BE2C (cell line): ENCODE results near the gene TMEM106C.

ENCODE experiments used
- DNase-seq: peaks from one replicate; pipeline ENCODE4 v3.0.0-alpha.2; 2020
- H3K27me3 ChIP-seq: fragments of 250-450 bp; sonication (Bioruptor Pico); 2 replicates; pipeline ENCODE4 v1.5.1; 2020; ENCODE audit warnings: mild to moderate bottlenecking
- H3K36me3 ChIP-seq: fragments of 250-450 bp; sonication (Bioruptor Pico); 2 replicates; pipeline ENCODE4 v1.5.1; 2020; ENCODE audit warnings: mild to moderate bottlenecking
- H3K4me1 ChIP-seq: fragments of 250-450 bp; sonication (Bioruptor Pico); 2 replicates; pipeline ENCODE4 v1.5.1; 2020
- H3K4me3 ChIP-seq: 2 replicates; pipeline ENCODE4 v1.5.1; 2011; ENCODE audit warnings: low read depth, low read length
- H3K9me3 ChIP-seq: fragments of 250-450 bp; sonication (Bioruptor Pico); 2 replicates; pipeline ENCODE4 v1.5.1; 2020
- TF ChIP-seq, protein P1 (sequence below): IDR thresholded peaks from 2 replicates; pipeline ENCODE4 v1.5.1; 2012; ENCODE audit warnings: mild to moderate bottlenecking, low read depth, low read length

TMEM106C gene

DNA sequence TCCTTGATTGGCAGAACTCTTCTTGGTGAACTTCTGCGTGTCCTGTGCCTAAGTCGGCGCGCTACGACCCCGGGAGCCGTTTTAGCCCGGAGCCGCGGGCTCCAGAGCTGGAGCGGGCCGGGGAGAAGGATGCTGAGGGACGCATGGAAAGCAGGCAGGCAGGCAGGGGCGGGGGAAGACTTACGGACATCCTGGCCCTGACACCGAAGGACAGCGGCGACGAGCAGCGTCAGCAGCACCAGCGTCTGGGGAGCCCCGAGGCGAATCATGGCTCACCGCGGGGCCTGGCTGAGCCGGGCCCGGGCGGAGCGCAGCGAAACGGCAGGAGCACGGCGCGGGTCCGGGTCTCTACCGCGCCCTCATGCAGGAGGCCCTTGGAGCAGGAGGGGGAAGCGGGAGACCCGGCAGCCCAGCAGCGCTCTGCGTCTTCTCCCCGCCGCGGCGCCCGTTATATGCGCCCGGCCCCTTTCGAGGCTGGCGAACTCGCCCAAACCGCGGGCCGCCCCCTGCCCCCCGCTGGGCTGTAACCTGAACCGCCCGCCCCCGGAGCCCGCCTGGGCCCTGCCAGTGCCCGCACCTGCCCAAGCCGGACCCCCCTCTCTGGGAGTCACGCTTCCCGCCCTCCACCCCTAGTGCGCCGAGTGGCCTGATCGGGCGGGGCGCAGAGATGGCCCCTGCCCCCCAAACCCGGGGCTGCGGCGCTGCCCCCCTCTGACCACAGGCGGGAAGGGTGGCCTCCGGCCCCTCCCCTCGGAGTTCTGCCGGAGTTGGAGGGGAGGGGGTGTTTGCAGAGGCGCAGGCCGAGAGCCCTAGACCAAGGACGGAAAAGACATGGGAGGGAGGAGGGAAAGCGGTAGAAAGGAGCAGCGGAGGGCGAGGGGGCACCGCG is 40.9 kb downstream of the TMEM106C start, which contains the start of gene COL2A1:
Gene COL2A1 (minus strand): TSS at position 424 of the 889 bp plus-strand sequence. CDS start 155 bp downstream, at position 269.
- Histone ChIP-seq H3K27me3 (peaks cover 86% of the 10 kb centered on the region), H3K9me3 (no peaks in the 10 kb centered on the region), H3K4me3 (no peak within 1 kb of the TSS; the same call in none of the 2 replicates), H3K36me3 (no peaks in the 10 kb centered on the region), H3K4me1 (no peaks in the 10 kb centered on the region)
- peak; percentile 37 for DNase-seq
- TF ChIP-seq, protein P1, sequence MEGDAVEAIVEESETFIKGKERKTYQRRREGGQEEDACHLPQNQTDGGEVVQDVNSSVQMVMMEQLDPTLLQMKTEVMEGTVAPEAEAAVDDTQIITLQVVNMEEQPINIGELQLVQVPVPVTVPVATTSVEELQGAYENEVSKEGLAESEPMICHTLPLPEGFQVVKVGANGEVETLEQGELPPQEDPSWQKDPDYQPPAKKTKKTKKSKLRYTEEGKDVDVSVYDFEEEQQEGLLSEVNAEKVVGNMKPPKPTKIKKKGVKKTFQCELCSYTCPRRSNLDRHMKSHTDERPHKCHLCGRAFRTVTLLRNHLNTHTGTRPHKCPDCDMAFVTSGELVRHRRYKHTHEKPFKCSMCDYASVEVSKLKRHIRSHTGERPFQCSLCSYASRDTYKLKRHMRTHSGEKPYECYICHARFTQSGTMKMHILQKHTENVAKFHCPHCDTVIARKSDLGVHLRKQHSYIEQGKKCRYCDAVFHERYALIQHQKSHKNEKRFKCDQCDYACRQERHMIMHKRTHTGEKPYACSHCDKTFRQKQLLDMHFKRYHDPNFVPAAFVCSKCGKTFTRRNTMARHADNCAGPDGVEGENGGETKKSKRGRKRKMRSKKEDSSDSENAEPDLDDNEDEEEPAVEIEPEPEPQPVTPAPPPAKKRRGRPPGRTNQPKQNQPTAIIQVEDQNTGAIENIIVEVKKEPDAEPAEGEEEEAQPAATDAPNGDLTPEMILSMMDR = no peak

DNA sequence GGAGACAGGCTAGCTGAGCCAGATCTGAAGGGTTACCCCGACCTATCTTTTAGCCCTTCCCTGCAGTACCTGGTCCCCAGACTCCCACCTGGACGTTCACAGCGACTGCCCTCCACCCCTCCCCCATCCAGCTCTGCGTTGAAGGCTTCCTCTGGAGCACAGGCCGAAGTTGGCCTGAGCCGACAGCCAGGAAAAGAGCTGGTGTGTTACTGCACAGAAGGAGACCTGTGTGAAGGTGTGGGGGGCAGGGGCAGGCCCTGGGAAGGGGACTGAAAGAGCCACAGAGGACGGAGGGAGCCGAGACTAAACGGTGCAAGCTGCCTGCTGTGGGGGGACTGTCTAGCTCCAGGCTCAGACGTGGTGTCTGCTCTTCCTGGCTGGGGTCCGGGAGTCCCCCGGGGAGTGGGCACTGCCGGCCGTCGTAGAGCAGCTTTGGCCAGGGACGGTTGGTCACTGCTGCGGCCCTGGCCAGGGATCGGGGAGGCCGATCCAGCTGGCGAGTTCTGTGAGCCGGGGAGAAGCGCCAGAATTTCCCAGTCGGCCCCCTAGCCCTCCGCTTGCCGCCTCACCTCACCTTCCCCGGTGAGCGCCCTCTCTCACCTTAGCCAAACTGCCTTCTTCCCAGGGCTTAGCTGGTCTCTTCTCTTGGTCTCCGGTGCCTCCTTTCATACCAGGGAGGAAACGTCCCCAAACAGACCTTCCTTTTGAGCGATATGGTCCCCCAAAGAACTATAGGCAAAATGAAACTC is 41.8 kb downstream of the TMEM106C start:
- Histone ChIP-seq H3K9me3 (no peaks in the 10 kb centered on the region), H3K4me3 (no peak overlapping the region), H3K36me3 (no peaks in the 10 kb centered on the region), H3K4me1 (no peaks in the 10 kb centered on the region; the same call in 1 of the 2 replicates), H3K27me3 (peaks cover 80% of the 10 kb centered on the region)
- no peak for DNase-seq
- TF ChIP-seq, protein P1 = no peak

DNA sequence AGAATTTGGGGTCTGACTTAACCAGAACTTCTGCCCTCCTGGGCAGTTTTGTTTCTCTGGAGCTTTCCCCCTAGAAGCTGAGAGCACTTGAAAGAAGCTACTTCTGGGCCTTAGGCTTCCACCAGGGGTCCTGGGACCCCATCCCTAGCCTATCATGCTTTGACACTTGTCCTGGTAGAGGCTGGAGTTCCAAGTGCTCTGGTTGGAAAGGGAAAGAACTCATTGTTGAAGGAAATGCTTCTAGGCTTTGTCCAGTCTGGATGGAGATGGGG is 42.3 kb downstream of the TMEM106C start:
- Histone ChIP-seq H3K4me1 (no peaks in the 10 kb centered on the region; the same call in 1 of the 2 replicates), H3K36me3 (no peaks in the 10 kb centered on the region), H3K9me3 (no peaks in the 10 kb centered on the region), H3K4me3 (no peak overlapping the region), H3K27me3 (peaks cover 75% of the 10 kb centered on the region)
- DNase-seq = no peak
- TF ChIP-seq, protein P1 = no peak

DNA sequence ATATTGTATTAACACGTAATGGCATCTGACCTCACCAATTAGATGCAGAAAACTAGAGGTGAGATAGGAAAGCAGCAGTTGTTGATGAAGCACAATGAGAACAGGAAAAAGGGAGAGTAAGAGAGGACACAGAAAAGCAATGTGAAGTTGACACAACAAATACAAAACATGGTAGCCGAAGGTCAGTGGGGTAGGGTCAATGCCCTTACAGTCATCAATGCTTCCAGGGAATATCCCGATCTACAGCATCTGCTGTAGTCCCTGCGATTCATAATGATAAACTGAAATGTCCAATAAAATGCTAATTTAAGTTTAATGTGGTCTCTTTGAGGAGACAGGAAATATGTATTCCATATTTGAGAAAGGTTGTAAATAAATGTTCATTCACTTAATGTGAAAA is 43.8 kb downstream of the TMEM106C start:
- Histone ChIP-seq H3K4me3 (no peak overlapping the region), H3K36me3 (no peaks in the 10 kb centered on the region), H3K27me3 (peaks cover 60% of the 10 kb centered on the region), H3K9me3 (no peaks in the 10 kb centered on the region), H3K4me1 (no peaks in the 10 kb centered on the region; the same call in 1 of the 2 replicates)
- TF ChIP-seq, protein P1 = no peak
- DNase-seq = no peak

DNA sequence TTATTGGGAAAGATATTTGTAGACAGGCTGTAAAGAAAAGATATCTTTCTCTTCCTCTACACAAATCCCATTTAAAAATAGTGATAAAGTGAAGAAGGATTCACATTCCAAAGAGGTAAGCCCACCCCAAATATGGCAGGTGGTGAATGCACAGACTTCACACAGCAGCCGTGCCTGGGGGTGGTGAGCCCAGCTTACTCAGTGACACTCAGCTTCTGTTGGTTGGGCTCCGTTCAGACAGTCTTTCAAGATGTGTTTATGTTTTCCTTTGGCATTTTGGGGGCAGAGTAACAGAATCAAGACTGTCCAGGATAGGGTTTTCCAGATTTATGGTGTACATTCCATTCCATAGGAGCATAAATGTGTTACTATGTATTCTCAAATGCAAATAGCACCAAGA is 45.0 kb downstream of the TMEM106C start:
- TF ChIP-seq, protein P1 = no peak
- no peak for DNase-seq
- Histone ChIP-seq H3K36me3 (no peaks in the 10 kb centered on the region), H3K4me1 (no peaks in the 10 kb centered on the region; the same call in 1 of the 2 replicates), H3K27me3 (peaks cover 48% of the 10 kb centered on the region), H3K9me3 (no peaks in the 10 kb centered on the region), H3K4me3 (no peak overlapping the region)
